ENCODE measurements around the gene CPLX4. TPM values are rescaled to one million over a fixed set of nuclear protein-coding genes. Genes with fewer than 3 reads are reported as not detected.

Gene CPLX4
- total RNA-seq, 1 experiment from 2014 or later, result not detected

- DNase-seq (ENCODE audit: low read depth), result no peak
Observed at GRCh38 chr18:59306640-59307039, 11.8 kb downstream of the CPLX4 start.

- no peak for DNase-seq (ENCODE audit: low read depth)
Observed at GRCh38 chr18:59305295-59305694, 13.2 kb downstream of the CPLX4 start.

- DNase-seq (ENCODE audit: low read depth), result no peak
Observed at GRCh38 chr18:59303656-59304195, 14.7 kb downstream of the CPLX4 start.

GRCh38 chr18:59303006-59303405 is 15.4 kb downstream of the CPLX4 start:
- no peak for DNase-seq (ENCODE audit: low read depth)

- DNase-seq (ENCODE audit: low read depth), result no peak
Observed at GRCh38 chr18:59301929-59302328, 16.5 kb downstream of the CPLX4 start.

- DNase-seq (ENCODE audit: low read depth), result no peak
Observed at GRCh38 chr18:59300676-59301285, 17.7 kb downstream of the CPLX4 start.

- DNase-seq (ENCODE audit: low read depth), result no peak
Observed at GRCh38 chr18:59298871-59299270, 19.6 kb downstream of the CPLX4 start.

- no peak for DNase-seq (ENCODE audit: low read depth)
Observed at GRCh38 chr18:59293317-59293716, 25.1 kb downstream of the CPLX4 start.

GRCh38 chr18:59286341-59286740 is 32.1 kb downstream of the CPLX4 start:
- DNase-seq (ENCODE audit: low read depth), result no peak

GRCh38 chr18:59282341-59282740 is 36.1 kb downstream of the CPLX4 start:
- no peak for DNase-seq (ENCODE audit: low read depth)

GRCh38 chr18:59279722-59280121 is 38.7 kb downstream of the CPLX4 start:
- no peak for DNase-seq (ENCODE audit: low read depth)

GRCh38 chr18:59279193-59279592 is 39.3 kb downstream of the CPLX4 start:
- DNase-seq (ENCODE audit: low read depth), result no peak

- no peak for DNase-seq (ENCODE audit: low read depth)
Observed at GRCh38 chr18:59278793-59279192, 39.7 kb downstream of the CPLX4 start.

GRCh38 chr18:59276047-59276446 is 42.4 kb downstream of the CPLX4 start:
- no peak for DNase-seq (ENCODE audit: low read depth)

GRCh38 chr18:59275406-59275949 is 43.0 kb downstream of the CPLX4 start:
- DNase-seq (ENCODE audit: low read depth), result no peak

GRCh38 chr18:59274533-59274928 is 43.9 kb downstream of the CPLX4 start:
- DNase-seq (ENCODE audit: low read depth), result no peak

GRCh38 chr18:59273759-59274532 is 44.5 kb downstream of the CPLX4 start:
- no peak for DNase-seq (ENCODE audit: low read depth)

GRCh38 chr18:59272891-59273758 is 45.3 kb downstream of the CPLX4 start, which contains the start of gene RAX:
RAX (minus strand) TSS chr18:59273454; CDS start chr18:59273206, 248 bp downstream.
- no peak for DNase-seq (ENCODE audit: low read depth)

GRCh38 chr18:59272221-59272888 is 46.1 kb downstream of the CPLX4 start:
- no peak for DNase-seq (ENCODE audit: low read depth)

GRCh38 chr18:59271606-59272220 is 46.7 kb downstream of the CPLX4 start:
- DNase-seq (ENCODE audit: low read depth), result no peak

Data from RPMI7951 (cell line).